Epithelial cell of proximal tubule (primary cell): ENCODE results near the gene HAO1. TPM values are rescaled to one million over a fixed set of nuclear protein-coding genes. Genes with fewer than 3 reads are reported as not detected.

ENCODE experiments used
- DNase-seq: peaks from one replicate; pipeline ENCODE4 v3.0.0-alpha.2; 2011; ENCODE audit warnings: low read depth
- H3K4me3 ChIP-seq: 2 replicates; pipeline ENCODE4 v1.5.1; 2011; ENCODE audit warnings: low read depth, mild to moderate bottlenecking, low read length
- CTCF ChIP-seq: conservative IDR thresholded peaks from 2 replicates; pipeline ENCODE4 v1.5.1; 2012; ENCODE audit warnings: low read depth, mild to moderate bottlenecking, low read length
- total RNA-seq: library from RNA; depleted of rRNA; stranded (reverse); fragments of >200 nt; gene quantifications from 2 replicates; pipeline ENCODE4 v1.2.3, GENCODE V29; 2015

Gene HAO1
- total RNA-seq, 1 donor from 2014 or later = not detected

GRCh38 chr20:7883741-7884140, 56.5 kb downstream of the HAO1 start:
- no peak for DNase-seq
- TF ChIP-seq CTCF = no peak

GRCh38 chr20:7883309-7883708, 56.9 kb downstream of the HAO1 start:
- no peak for DNase-seq
- TF ChIP-seq CTCF = no peak
- H3K4me3 ChIP-seq = no peak overlapping the region

More at GRCh38 chr20:7883741-7884140, 56.5 kb downstream of the HAO1 start:
- no peak overlapping the region for H3K4me3 ChIP-seq

- no peak overlapping the region for H3K4me3 ChIP-seq
- TF ChIP-seq CTCF = no peak
- DNase-seq = no peak
These were observed 58.2 kb downstream of the HAO1 start for GRCh38 chr20:7882076-7882475.

GRCh38 chr20:7881551-7881950, 58.7 kb downstream of the HAO1 start:
- no peak for TF ChIP-seq CTCF
- no peak overlapping the region for H3K4me3 ChIP-seq
- DNase-seq = no peak

- no peak overlapping the region for H3K4me3 ChIP-seq
- DNase-seq = no peak
- no peak for TF ChIP-seq CTCF
These were observed 60.4 kb downstream of the HAO1 start for GRCh38 chr20:7879883-7880282.

- TF ChIP-seq CTCF = no peak
- H3K4me3 ChIP-seq = no peak overlapping the region
- DNase-seq = no peak
These were observed 72.2 kb downstream of the HAO1 start for GRCh38 chr20:7868108-7868507.

- DNase-seq = no peak
- H3K4me3 ChIP-seq = no peak overlapping the region
These were observed 74.0 kb downstream of the HAO1 start for GRCh38 chr20:7866285-7866684.

More at GRCh38 chr20:7866285-7866684, 74.0 kb downstream of the HAO1 start:
- no peak for TF ChIP-seq CTCF
